GM19463 (cell line): ENCODE data around the gene CCDC81.

Experiments used
- ATAC-seq: cut with Tn5 transposase; IDR thresholded peaks from one replicate; pipeline ENCODE4 v1.9.1; 2021; ENCODE audit warnings: mild to moderate bottlenecking, moderate library complexity; ENCODE audit not compliant: unreplicated experiment

The CCDC81 gene

DNA sequence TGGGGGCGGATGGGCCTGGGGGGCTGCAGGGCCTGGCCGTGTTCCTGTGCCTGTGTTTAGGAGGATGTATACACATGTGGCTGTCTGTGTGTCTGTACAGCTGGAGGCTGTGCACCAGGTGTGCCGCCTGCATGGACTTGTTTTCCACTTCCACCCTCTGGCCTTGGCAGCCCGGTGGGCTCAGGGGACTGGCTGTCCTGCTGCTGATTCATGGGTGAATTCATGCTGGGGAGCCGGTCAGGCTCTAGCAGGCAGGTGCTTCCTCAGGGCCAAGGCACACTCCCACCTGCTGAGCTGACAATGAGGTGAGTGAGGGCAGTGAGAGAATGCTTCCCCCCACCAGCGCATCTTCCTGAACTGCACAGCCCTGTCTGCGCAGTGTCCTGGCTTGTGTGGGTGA lies 88.4 kb downstream of the CCDC81 start:
- ATAC-seq = no peak

- ATAC-seq = no peak
Observed at GRCh38 chr11:86463955-86464354, 89.3 kb downstream of the CCDC81 start.

GRCh38 chr11:86464509-86465221 lies 90.0 kb downstream of the CCDC81 start:
- ATAC-seq = no peak

DNA sequence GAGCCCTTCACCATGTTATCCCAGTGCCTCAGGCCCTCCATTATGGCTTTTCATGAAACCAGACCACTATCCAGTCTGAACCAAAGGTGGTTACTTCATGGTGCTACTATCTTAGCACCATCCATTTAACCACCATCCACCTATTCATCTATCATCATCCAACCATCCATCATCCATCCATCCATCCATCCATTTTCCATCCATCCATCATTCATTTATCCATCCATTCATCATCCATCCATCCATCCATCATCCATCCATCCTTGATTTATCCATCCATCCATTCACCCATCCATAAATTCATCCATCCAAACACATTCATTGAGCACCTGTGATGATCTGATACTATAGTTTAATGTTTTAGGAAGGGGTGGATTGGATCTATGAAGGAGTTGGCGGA lies 93.5 kb downstream of the CCDC81 start:
- ATAC-seq = no peak

DNA sequence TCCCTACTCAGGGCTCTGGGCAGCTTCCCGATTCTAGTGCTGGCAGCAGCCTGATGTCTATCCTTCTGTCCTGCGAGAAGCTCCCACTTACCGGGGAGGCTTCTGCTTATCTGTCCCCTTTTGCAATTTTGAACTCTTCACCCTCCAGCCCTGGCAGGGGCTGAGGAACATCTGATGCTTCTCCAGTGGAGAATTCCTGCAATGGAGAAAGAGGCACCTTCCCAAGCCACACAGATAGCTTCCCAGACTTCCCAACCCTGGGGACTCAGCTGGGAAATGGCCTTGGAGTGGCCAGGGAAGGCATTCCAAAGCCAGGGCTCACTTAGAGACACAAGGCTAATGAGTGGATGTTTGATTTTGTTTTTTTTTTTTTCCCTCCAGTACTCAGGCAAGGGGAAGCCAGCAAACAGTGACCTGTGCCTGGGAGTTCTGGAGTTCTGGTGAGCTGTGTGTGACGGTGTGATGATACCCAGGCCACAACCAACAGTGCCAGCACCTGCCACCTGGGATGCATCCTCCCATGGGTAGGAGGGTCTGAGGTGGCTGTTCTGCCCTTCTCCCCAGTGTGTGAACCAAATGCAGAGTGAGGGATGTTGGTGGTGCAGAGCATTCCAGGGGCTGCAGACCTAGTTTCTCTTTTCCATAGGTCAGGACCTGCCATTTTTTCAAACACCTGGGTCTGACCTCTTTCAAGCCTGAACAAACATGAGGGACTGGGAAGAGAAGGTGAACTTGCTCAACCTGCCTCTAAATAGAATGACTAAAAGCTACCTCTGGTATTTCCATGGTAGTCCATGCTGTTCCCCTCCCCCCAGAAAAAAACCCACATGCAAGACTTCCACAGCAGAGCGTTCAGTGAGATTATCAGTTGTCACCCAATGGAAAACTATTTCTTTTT lies 95.1 kb downstream of the CCDC81 start:
- no peak for ATAC-seq
